Measurements from ENCODE around the gene ANTXR1.

ANTXR1 gene

GRCh38 chr2:69222953-69223658 is 210.1 kb downstream of the ANTXR1 start:
- no peaks in the 10 kb centered on the region for H3K36me3 ChIP-seq
- H3K4me3 ChIP-seq (ENCODE audit: low read depth, low read length): no peak overlapping the region
- DNase-seq: peak; percentile 62
- no peak overlapping the region for H3K27ac ChIP-seq
- no peaks in the 10 kb centered on the region for H3K9me3 ChIP-seq (ENCODE audit: severe bottlenecking)
- no peaks in the 10 kb centered on the region for H3K27me3 ChIP-seq (ENCODE audit: insufficient read depth, low read depth, severe bottlenecking)
- no peak for TF ChIP-seq CTCF (IDR thresholded peaks at IDR 0.05; ENCODE audit: low read depth, low read length)

GRCh38 chr2:69223759-69224511 is 211.0 kb downstream of the ANTXR1 start:
- Histone ChIP-seq H3K27me3 (ENCODE audit: insufficient read depth, low read depth, severe bottlenecking) (no peaks in the 10 kb centered on the region), H3K9me3 (ENCODE audit: severe bottlenecking) (no peaks in the 10 kb centered on the region), H3K36me3 (no peaks in the 10 kb centered on the region), H3K4me3 (ENCODE audit: low read depth, low read length) (no peak overlapping the region), H3K27ac (no peak overlapping the region)
- no peak for DNase-seq
- no peak for TF ChIP-seq CTCF (IDR thresholded peaks at IDR 0.05; ENCODE audit: low read depth, low read length)

- H3K9me3 ChIP-seq (ENCODE audit: severe bottlenecking): no peaks in the 10 kb centered on the region
- no peak overlapping the region for H3K27ac ChIP-seq
- no peak overlapping the region for H3K4me3 ChIP-seq (ENCODE audit: low read depth, low read length)
- DNase-seq: no peak
- TF ChIP-seq CTCF (IDR thresholded peaks at IDR 0.05; ENCODE audit: low read depth, low read length): no peak
- no peaks in the 10 kb centered on the region for H3K36me3 ChIP-seq
- no peaks in the 10 kb centered on the region for H3K27me3 ChIP-seq (ENCODE audit: insufficient read depth, low read depth, severe bottlenecking)
These were observed 211.5 kb downstream of the ANTXR1 start for GRCh38 chr2:69224512-69224837.

- H3K9me3 ChIP-seq (ENCODE audit: severe bottlenecking): peaks cover 3% of the 10 kb centered on the region
- no peak for DNase-seq
- H3K27me3 ChIP-seq (ENCODE audit: insufficient read depth, low read depth, severe bottlenecking): no peaks in the 10 kb centered on the region
- no peak overlapping the region for H3K27ac ChIP-seq
- H3K36me3 ChIP-seq: no peaks in the 10 kb centered on the region
- no peak overlapping the region for H3K4me3 ChIP-seq (ENCODE audit: low read depth, low read length)
- TF ChIP-seq CTCF (IDR thresholded peaks at IDR 0.05; ENCODE audit: low read depth, low read length): no peak
These were observed 213.0 kb downstream of the ANTXR1 start for GRCh38 chr2:69225933-69226332.

- H3K36me3 ChIP-seq: no peaks in the 10 kb centered on the region
- no peaks in the 10 kb centered on the region for H3K27me3 ChIP-seq (ENCODE audit: insufficient read depth, low read depth, severe bottlenecking)
- H3K27ac ChIP-seq: no peak overlapping the region
- TF ChIP-seq CTCF (IDR thresholded peaks at IDR 0.05; ENCODE audit: low read depth, low read length): no peak
- H3K9me3 ChIP-seq (ENCODE audit: severe bottlenecking): peaks cover 4% of the 10 kb centered on the region
- no peak for DNase-seq
- no peak overlapping the region for H3K4me3 ChIP-seq (ENCODE audit: low read depth, low read length)
These were observed 213.9 kb downstream of the ANTXR1 start for GRCh38 chr2:69226903-69227302.
